ENCODE data around the gene TOLLIP. TPM values are rescaled to one million over a fixed set of nuclear protein-coding genes. Genes with fewer than 3 reads are reported as not detected.

The TOLLIP gene
- total and polyA plus RNA-seq, 9 donors, result 14.1 to 60.8 (median 44.8) TPM

DNA sequence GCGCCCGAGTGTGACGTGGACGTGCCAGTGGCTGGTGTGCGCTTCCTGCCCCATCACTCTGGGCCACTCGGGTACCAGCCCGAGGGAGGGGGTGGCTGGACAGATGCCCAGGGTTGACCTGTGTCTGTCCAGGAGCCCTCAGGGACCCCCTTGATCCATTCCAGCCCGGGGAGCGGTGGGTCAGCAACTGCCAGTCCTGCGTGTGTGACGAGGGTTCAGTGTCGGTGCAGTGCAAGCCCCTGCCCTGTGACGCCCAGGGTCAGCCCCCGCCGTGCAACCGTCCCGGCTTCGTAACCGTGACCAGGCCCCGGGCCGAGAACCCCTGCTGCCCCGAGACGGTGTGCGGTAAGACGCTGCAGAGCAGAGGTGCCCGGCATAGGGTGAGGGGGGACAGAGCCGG, 52.1 kb downstream of the TOLLIP start:
- no peaks in the 10 kb centered on the region for H3K27me3 ChIP-seq
- no peaks in the 10 kb centered on the region for H3K9me3 ChIP-seq
- H3K4me1 ChIP-seq (ENCODE audit: insufficient read depth), result peaks cover 8% of the 10 kb centered on the region
- no peak overlapping the region for H3K27ac ChIP-seq
- no peak overlapping the region for H3K4me3 ChIP-seq
- H3K36me3 ChIP-seq, result no peaks in the 10 kb centered on the region
- 79 to 89% (median 86%) methylated on average over 27 of the region's 27 CpGs for WGBS, 3 donors
- no peak for DNase-seq
- TF ChIP-seq EP300 (IDR thresholded peaks at IDR 0.05), result no peak
- intact Hi-C loops (cut with DNase I), result no loop called here

GRCh38 chr11:1256257-1257045, 53.0 kb downstream of the TOLLIP start:
- Histone ChIP-seq H3K36me3 (no peaks in the 10 kb centered on the region), H3K9me3 (no peaks in the 10 kb centered on the region), H3K27me3 (no peaks in the 10 kb centered on the region), H3K4me1 (ENCODE audit: insufficient read depth) (no peaks in the 10 kb centered on the region), H3K27ac (no peak overlapping the region), H3K4me3 (no peak overlapping the region)
- DNase-seq, result no peak
- WGBS, 3 donors, result 30 to 48% (median 44%) methylated on average over 22 to 25 of the region's 26 CpGs
- intact Hi-C loops (cut with DNase I), result no loop called here
- TF ChIP-seq EP300 (IDR thresholded peaks at IDR 0.05) (no peak), CTCF (IDR thresholded peaks at IDR 0.05) (no peak), POLR2A (IDR thresholded peaks at IDR 0.05) (no peak)

- 63 to 82% (median 75%) methylated on average over 24 of the region's 24 CpGs for WGBS, 3 donors
- no peak for DNase-seq
- no peak overlapping the region for H3K4me3 ChIP-seq
- H3K9me3 ChIP-seq, result no peaks in the 10 kb centered on the region
- H3K36me3 ChIP-seq, result no peaks in the 10 kb centered on the region
- H3K27ac ChIP-seq, result no peak overlapping the region
- H3K4me1 ChIP-seq (ENCODE audit: insufficient read depth), result no peaks in the 10 kb centered on the region
- intact Hi-C loops (cut with DNase I), result no loop called here
- TF ChIP-seq CTCF (IDR thresholded peaks at IDR 0.05) (no peak), EP300 (IDR thresholded peaks at IDR 0.05) (no peak), POLR2A (IDR thresholded peaks at IDR 0.05) (no peak)
- no peaks in the 10 kb centered on the region for H3K27me3 ChIP-seq
Observed at GRCh38 chr11:1255151-1255550, 54.3 kb downstream of the TOLLIP start.

- WGBS, 3 donors, result 76 to 84% (median 77%) methylated on average over 19 of the region's 19 CpGs
- Histone ChIP-seq H3K4me1 (ENCODE audit: insufficient read depth) (no peaks in the 10 kb centered on the region), H3K4me3 (no peak overlapping the region), H3K9me3 (no peaks in the 10 kb centered on the region), H3K36me3 (no peaks in the 10 kb centered on the region), H3K27ac (no peak overlapping the region), H3K27me3 (no peaks in the 10 kb centered on the region)
- TF ChIP-seq EP300 (IDR thresholded peaks at IDR 0.05) (no peak), POLR2A (IDR thresholded peaks at IDR 0.05) (no peak), CTCF (IDR thresholded peaks at IDR 0.05) (no peak)
- no peak for DNase-seq
- intact Hi-C loops (cut with DNase I), result no loop called here
Observed at GRCh38 chr11:1254733-1255132, 54.7 kb downstream of the TOLLIP start.

DNA sequence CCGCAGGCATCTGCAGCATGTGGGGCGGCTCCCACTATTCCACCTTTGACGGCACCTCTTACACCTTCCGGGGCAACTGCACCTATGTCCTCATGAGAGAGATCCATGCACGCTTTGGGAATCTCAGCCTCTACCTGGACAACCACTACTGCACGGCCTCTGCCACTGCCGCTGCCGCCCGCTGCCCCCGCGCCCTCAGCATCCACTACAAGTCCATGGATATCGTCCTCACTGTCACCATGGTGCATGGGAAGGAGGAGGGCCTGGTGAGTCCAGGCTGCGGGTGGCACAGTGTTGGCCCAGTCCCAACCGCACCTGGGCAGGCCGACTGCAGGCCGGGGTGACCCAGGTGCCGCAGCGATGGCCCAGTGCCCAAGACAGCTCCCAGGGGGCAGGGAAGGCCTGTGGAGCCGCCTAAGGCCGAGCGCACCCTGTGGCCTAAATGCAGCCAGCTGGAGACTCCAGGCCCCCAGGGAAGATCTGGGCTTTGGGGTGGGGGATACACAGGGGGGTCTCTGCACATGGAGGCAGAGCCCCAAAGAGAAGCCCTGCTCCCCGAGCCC, 55.3 kb downstream of the TOLLIP start:
- Histone ChIP-seq H3K27me3 (no peaks in the 10 kb centered on the region), H3K4me1 (ENCODE audit: insufficient read depth) (no peaks in the 10 kb centered on the region), H3K4me3 (no peak overlapping the region), H3K27ac (no peak overlapping the region), H3K9me3 (no peaks in the 10 kb centered on the region), H3K36me3 (no peaks in the 10 kb centered on the region)
- TF ChIP-seq EP300 (IDR thresholded peaks at IDR 0.05), result no peak
- no peak for TF ChIP-seq POLR2A (IDR thresholded peaks at IDR 0.05)
- TF ChIP-seq CTCF (IDR thresholded peaks at IDR 0.05), result no peak
- WGBS, 3 donors, result 83 to 90% (median 88%) methylated on average over 22 of the region's 22 CpGs
- DNase-seq, result no peak
- intact Hi-C loops (cut with DNase I), result no loop called here

Measured in ovary (tissue), 9 donors.